Choroid plexus epithelial cell (primary cell): ENCODE measurements around the gene RGS6.

Experiments used
- DNase-seq: peaks from one replicate; pipeline ENCODE4 v3.0.0-alpha.2; 2010; ENCODE audit warnings: low read depth
- H3K4me3 ChIP-seq: 2 replicates; pipeline ENCODE4 v1.5.1; 2011; ENCODE audit warnings: low read depth, mild to moderate bottlenecking, control low read depth, low read length, moderate library complexity
- TF ChIP-seq, protein P1 (sequence below): conservative IDR thresholded peaks from 2 replicates; pipeline ENCODE4 v1.5.1; 2011; ENCODE audit warnings: low read depth, mild to moderate bottlenecking, control low read depth, inconsistent platforms, low read length, moderate library complexity

RGS6 gene

DNA sequence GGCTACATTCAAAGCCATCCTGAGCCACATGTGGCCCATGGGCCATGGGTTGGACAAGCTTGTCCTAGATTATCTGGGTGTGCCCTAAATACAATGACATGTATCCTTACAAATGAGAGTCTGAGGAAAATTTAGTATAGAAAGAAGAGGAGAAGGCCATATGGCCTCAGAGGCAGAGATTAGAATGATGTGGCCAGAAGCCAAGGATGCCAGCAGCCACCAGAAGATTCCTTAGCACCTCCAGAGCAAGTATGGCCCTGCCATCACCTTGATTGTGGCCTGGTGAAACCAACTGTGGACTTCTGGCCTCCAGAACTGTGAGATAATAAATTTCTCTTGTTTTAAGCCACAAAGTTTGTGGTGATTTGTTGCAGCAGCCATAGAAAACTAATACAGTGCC lies 436.9 kb downstream of the RGS6 start:
- no peak overlapping the region for H3K4me3 ChIP-seq
- DNase-seq = no peak
- TF ChIP-seq, protein P1, sequence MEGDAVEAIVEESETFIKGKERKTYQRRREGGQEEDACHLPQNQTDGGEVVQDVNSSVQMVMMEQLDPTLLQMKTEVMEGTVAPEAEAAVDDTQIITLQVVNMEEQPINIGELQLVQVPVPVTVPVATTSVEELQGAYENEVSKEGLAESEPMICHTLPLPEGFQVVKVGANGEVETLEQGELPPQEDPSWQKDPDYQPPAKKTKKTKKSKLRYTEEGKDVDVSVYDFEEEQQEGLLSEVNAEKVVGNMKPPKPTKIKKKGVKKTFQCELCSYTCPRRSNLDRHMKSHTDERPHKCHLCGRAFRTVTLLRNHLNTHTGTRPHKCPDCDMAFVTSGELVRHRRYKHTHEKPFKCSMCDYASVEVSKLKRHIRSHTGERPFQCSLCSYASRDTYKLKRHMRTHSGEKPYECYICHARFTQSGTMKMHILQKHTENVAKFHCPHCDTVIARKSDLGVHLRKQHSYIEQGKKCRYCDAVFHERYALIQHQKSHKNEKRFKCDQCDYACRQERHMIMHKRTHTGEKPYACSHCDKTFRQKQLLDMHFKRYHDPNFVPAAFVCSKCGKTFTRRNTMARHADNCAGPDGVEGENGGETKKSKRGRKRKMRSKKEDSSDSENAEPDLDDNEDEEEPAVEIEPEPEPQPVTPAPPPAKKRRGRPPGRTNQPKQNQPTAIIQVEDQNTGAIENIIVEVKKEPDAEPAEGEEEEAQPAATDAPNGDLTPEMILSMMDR = no peak

DNA sequence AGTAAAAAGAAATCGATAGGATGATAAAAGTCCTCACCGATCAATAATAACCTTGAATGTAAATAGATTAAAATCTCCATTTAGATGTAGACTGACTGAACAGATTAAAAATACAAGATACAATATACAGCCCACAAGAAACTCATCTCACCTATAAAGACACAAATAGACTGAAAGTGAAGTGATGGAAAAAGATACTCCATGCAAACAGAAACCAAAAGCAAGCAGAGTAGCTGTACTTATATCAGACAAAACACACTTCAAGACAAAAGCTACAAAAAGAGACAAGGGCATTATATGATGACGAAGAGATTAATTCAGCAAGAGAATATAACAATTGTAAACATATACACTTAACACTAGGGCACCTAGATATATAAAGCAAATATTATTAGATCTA lies 444.8 kb downstream of the RGS6 start:
- TF ChIP-seq, protein P1 = no peak
- H3K4me3 ChIP-seq = no peak overlapping the region
- DNase-seq = no peak

DNA sequence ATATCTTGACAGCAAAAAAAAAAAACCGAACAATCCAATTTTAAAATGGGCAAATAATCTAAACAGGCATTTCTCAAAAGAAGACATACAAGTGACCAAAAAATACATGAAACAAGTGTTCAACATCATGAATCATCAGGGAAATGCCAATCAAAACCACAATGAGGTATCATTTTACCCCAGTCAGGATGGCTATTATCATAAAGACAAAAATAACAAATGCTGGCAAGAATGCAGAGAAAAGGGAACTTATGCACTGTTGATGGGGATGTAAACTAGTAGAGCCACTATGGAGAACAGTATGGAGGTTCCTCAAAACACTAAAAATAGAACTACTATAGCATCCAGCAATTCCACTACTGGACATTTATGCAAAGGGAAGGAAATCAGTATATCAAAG lies 448.2 kb downstream of the RGS6 start:
- no peak for DNase-seq
- H3K4me3 ChIP-seq = no peak overlapping the region
- TF ChIP-seq, protein P1 = no peak

DNA sequence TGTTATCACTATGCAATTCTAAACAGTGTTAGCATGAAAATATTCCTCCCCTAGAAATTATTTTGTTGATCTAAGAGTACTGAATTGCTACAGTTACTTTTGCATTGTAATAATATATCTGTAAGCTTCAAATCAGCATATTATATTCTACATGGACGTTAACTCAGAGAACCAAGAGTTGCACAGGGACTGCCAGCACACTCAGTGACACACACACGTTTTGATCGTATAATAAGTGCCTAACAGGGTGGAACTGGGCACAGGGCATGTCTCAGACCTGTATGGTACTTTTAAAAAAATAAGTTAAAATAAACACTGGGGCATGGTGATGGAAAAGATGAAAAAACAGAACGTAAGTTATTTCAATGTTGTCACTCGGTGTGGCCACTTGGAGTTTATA lies 451.6 kb downstream of the RGS6 start:
- DNase-seq = no peak
- TF ChIP-seq, protein P1 = no peak
- H3K4me3 ChIP-seq = no peak overlapping the region

DNA sequence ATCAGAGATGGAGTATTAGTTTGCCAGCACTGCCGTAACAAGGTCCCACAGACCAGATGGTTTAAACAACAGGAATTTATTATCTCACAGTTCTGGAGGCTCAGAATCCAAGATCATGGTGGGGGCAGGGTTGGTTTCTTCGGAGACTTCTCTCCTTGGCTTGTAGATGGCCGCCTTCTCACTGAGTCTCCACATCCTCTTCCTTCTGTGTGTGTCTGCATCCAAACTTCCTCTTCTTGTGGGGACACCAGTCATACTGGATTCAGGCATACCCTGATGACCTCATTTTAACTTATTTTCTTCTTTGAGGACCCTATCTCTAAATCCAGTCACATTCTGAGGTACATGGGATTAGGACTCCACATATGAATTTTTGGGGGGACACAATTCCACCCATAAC lies 455.5 kb downstream of the RGS6 start:
- no peak for DNase-seq
- TF ChIP-seq, protein P1 = no peak
- no peak overlapping the region for H3K4me3 ChIP-seq

DNA sequence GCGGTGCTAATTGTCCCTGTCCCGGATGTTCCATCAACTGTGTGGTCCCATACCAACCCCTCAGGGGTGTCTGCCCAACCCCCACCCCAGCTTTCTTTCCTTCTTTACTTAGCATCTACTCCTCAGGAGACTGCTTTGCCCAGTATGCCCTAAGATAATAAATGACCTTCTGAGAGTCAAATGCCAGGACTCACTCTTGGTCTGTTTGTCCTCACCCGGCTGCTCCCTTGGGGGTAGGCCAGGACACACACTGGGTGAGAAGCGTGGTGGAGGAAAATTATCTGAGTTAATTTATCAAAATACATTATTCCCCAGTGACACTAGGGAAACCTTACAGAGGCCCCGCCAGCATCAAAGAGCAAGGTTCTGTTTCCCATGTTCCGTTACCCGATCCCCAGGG lies 457.0 kb downstream of the RGS6 start:
- DNase-seq = no peak
- H3K4me3 ChIP-seq = no peak overlapping the region
- TF ChIP-seq, protein P1 = no peak

DNA sequence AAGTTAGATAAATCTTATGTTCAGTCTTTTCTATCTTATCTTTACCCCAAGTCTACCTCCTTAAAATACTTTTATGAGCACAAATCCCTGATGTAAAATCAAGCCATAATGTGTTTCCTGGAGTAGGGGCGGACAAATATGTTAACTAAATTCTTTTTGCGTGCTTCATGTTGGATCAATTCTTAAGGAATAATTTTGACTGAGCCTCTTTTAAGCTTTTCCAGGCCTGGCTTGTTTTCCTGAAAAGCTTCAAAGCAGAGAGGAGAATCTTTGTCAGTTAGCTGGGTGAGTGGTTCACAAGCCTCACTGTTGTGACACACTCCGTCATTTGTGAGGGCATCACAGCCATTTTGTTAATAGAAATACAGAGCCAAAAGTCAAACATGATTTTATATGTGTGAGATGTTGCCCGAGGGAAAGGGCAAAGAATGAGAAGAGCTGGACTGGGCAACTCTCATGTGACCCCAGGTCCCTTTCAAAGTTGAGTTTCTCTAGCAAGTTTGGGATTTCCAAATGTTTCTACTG lies 468.9 kb downstream of the RGS6 start:
- TF ChIP-seq, protein P1 = no peak
- no peak for DNase-seq
- no peak overlapping the region for H3K4me3 ChIP-seq
